Activated gamma-delta T cell (primary cell): ENCODE measurements around the gene RIBC1.
"Not testable (repeated sequence)": the region's sequence is repeated elsewhere in the genome, so short reads cannot be mapped to it uniquely, and the experiment has no call there.

ENCODE experiments used
- DNase-seq: peaks from one replicate; lab custom pipeline; 2025; lab: John Stamatoyannopoulos, UW

The RIBC1 gene

GRCh38 chrX:53435997-53436396 is 13.3 kb downstream of the RIBC1 start:
- no peak for DNase-seq

GRCh38 chrX:53437206-53437605 is 14.5 kb downstream of the RIBC1 start:
- no peak for DNase-seq

- DNase-seq: no peak
These were observed 15.6 kb downstream of the RIBC1 start for GRCh38 chrX:53438174-53438831.

- no peak for DNase-seq
These were observed 16.2 kb downstream of the RIBC1 start for GRCh38 chrX:53438832-53439230.

- no peak for DNase-seq
These were observed 17.4 kb downstream of the RIBC1 start for GRCh38 chrX:53440101-53440500.

GRCh38 chrX:53440621-53441517 is 18.2 kb downstream of the RIBC1 start:
- no peak for DNase-seq

- peak; percentile 57 for DNase-seq
These were observed 19.1 kb downstream of the RIBC1 start for GRCh38 chrX:53441531-53442321.

- DNase-seq: no peak
These were observed 19.6 kb downstream of the RIBC1 start for GRCh38 chrX:53442322-53442631.

GRCh38 chrX:53445977-53446376 is 23.3 kb downstream of the RIBC1 start:
- no peak for DNase-seq

- no peak for DNase-seq
These were observed 24.8 kb downstream of the RIBC1 start for GRCh38 chrX:53447441-53447840.

GRCh38 chrX:53449632-53450031 is 27.0 kb downstream of the RIBC1 start:
- no peak for DNase-seq

GRCh38 chrX:53452812-53453211 is 30.1 kb downstream of the RIBC1 start:
- DNase-seq: no peak

- no peak for DNase-seq
These were observed 33.6 kb downstream of the RIBC1 start for GRCh38 chrX:53456254-53456653.

GRCh38 chrX:53458082-53458481 is 35.4 kb downstream of the RIBC1 start:
- DNase-seq: no peak

- DNase-seq: not testable (repeated sequence)
These were observed 46.0 kb downstream of the RIBC1 start for GRCh38 chrX:53468659-53469058.

- DNase-seq: no peak
These were observed 48.7 kb downstream of the RIBC1 start for GRCh38 chrX:53471346-53471745.

- DNase-seq: no peak
These were observed 52.0 kb downstream of the RIBC1 start for GRCh38 chrX:53474707-53475106.

- DNase-seq: no peak
These were observed 53.7 kb downstream of the RIBC1 start for GRCh38 chrX:53476371-53476770.

- no peak for DNase-seq
These were observed 56.6 kb downstream of the RIBC1 start for GRCh38 chrX:53479301-53479700.
